Measurements from ENCODE around the gene SLC23A2.
"Not testable (repeated sequence)": the region's sequence is repeated elsewhere in the genome, so short reads cannot be mapped to it uniquely, and the experiment has no call there.

- TF ChIP-seq EZH2 (IDR thresholded peaks at IDR 0.05; ENCODE audit: insufficient read depth, poor library complexity, severe bottlenecking); EZH2phosphoT487 (IDR thresholded peaks at IDR 0.05; ENCODE audit: insufficient read depth, low read depth): not testable (repeated sequence)
These were observed 25.3 kb downstream of the SLC23A2 start for GRCh38 chr20:4976014-4976413.
